ENCODE results near the gene TMEM51.

- TF ChIP-seq CTCF (conservative IDR thresholded peaks at IDR 0.05; ENCODE audit: low read depth, low read length) (no peak), RAD21 (IDR thresholded peaks at IDR 0.05; ENCODE audit: low read length) (no peak), POLR2A (IDR thresholded peaks at IDR 0.05; ENCODE audit: low read depth, low read length) (no peak), CEBPB (IDR thresholded peaks at IDR 0.05; ENCODE audit: low read depth, low read length) (no peak), SMC3 (IDR thresholded peaks at IDR 0.05; ENCODE audit: low read depth, low read length) (no peak), FOS (IDR thresholded peaks at IDR 0.05; ENCODE audit: low read depth, low read length) (no peak), RFX5 (IDR thresholded peaks at IDR 0.05; ENCODE audit: low read depth, low read length) (no peak), USF2 (IDR thresholded peaks at IDR 0.05; ENCODE audit: low read depth, low read length) (no peak), RCOR1 (IDR thresholded peaks at IDR 0.05; ENCODE audit: insufficient replicate concordance, low read length) (no peak), MAZ (IDR thresholded peaks at IDR 0.05; ENCODE audit: borderline replicate concordance, low read depth, low read length) (no peak), ELK1 (IDR thresholded peaks at IDR 0.05; ENCODE audit: borderline replicate concordance, low read depth, low read length) (no peak), MXI1 (IDR thresholded peaks at IDR 0.05; ENCODE audit: borderline replicate concordance, low read depth, low read length) (no peak), NFE2L2 (IDR thresholded peaks at IDR 0.05; ENCODE audit: low read depth, low read length) (no peak)
These were observed 22.6 kb downstream of the TMEM51 start for GRCh38 chr1:15176120-15176519.

All from IMR-90 (cell line).